GM23338 (cell line): Measurements from ENCODE around the gene AQP1. TPM values are rescaled to one million over a fixed set of nuclear protein-coding genes. Genes with fewer than 3 reads are reported as not detected.

Source experiments
- ATAC-seq: fragments of 200-7000 bp; cut with Tn5 transposase; 3 replicates; pipeline ENCODE4 v1.9.1; 2020
- DNase-seq: peaks from one replicate; pipeline ENCODE4 v3.0.0-alpha.2; 2015; ENCODE audit warnings: low spot score
- H2AFZ ChIP-seq: fragments of 200-600 bp; sonication (generic); 2 replicates; pipeline ENCODE4 v1.8.0; 2016; ENCODE audit warnings: antibody characterized with exemption, mild to moderate bottlenecking, moderate library complexity
- H3F3A ChIP-seq: fragments of 200-600 bp; sonication (generic); replicated peaks from 2 replicates; pipeline ENCODE4 v1.8.0; 2017; ENCODE audit warnings: antibody characterized with exemption, mixed run types, low read depth
- H3K27ac ChIP-seq: fragments of 200-600 bp; sonication (generic); 2 replicates; pipeline ENCODE4 v1.6.1; 2016; ENCODE audit warnings: low read depth
- H3K27me3 ChIP-seq: fragments of 200-600 bp; sonication (generic); 2 replicates; pipeline ENCODE4 v1.8.0; 2016; ENCODE audit warnings: mild to moderate bottlenecking, mixed run types, moderate library complexity; ENCODE audit not compliant: insufficient read depth
- H3K36me3 ChIP-seq: fragments of 200-600 bp; sonication (generic); 2 replicates; pipeline ENCODE4 v1.8.0; 2016; ENCODE audit warnings: mild to moderate bottlenecking; ENCODE audit not compliant: insufficient read depth
- H3K4me1 ChIP-seq: fragments of 200-600 bp; sonication (generic); 2 replicates; pipeline ENCODE4 v1.8.0; 2016; ENCODE audit warnings: mild to moderate bottlenecking, moderate library complexity; ENCODE audit not compliant: insufficient read depth
- H3K4me2 ChIP-seq: fragments of 200-600 bp; sonication (generic); 2 replicates; pipeline ENCODE4 v1.7.1; 2017; ENCODE audit warnings: mixed run types
- H3K4me3 ChIP-seq: fragments of 200-600 bp; sonication (generic); 2 replicates; pipeline ENCODE4 v1.6.1; 2016; ENCODE audit warnings: mixed run types
- H3K79me2 ChIP-seq: fragments of 200-600 bp; sonication (generic); replicated peaks from 2 replicates; pipeline ENCODE4 v1.8.0; 2017; ENCODE audit warnings: mild to moderate bottlenecking; ENCODE audit not compliant: insufficient read depth
- H3K9me2 ChIP-seq: fragments of 200-600 bp; sonication (generic); 2 replicates; pipeline ENCODE4 v1.8.0; 2017; ENCODE audit not compliant: insufficient read depth
- H4K20me1 ChIP-seq: fragments of 200-600 bp; sonication (generic); replicated peaks from 2 replicates; pipeline ENCODE4 v1.8.0; 2017; ENCODE audit warnings: mild to moderate bottlenecking; ENCODE audit not compliant: insufficient read depth
- H3K27ac Mint-ChIP-seq: 2 replicates; pipeline ENCODE4 v1.8.0; 2020; ENCODE audit warnings: inconsistent platforms, mild to moderate bottlenecking, moderate library complexity, mixed read lengths
- H3K27me3 Mint-ChIP-seq: 3 replicates; pipeline ENCODE4 v1.8.0; 2022; ENCODE audit warnings: low read depth, mild to moderate bottlenecking, moderate library complexity, mixed read lengths, inconsistent platforms; ENCODE audit not compliant: insufficient read depth, poor library complexity
- H3K36me3 Mint-ChIP-seq: 3 replicates; pipeline ENCODE4 v1.8.0; 2021; ENCODE audit warnings: low read depth, mild to moderate bottlenecking, inconsistent platforms, moderate library complexity, mixed read lengths
- H3K4me1 Mint-ChIP-seq: 3 replicates; pipeline ENCODE4 v1.8.0; 2020; ENCODE audit warnings: mild to moderate bottlenecking, inconsistent platforms, mixed read lengths
- H3K4me3 Mint-ChIP-seq: 3 replicates; pipeline ENCODE4 v1.8.0; 2021; ENCODE audit warnings: moderate library complexity, mild to moderate bottlenecking, inconsistent platforms, mixed read lengths
- H3K9me3 Mint-ChIP-seq: 3 replicates; pipeline ENCODE4 v1.8.0; 2020; ENCODE audit warnings: moderate library complexity, mild to moderate bottlenecking, inconsistent platforms, mixed read lengths
- CREB1 ChIP-seq: fragments of 250-450 bp; sonication (Bioruptor Pico); IDR thresholded peaks from 2 replicates; pipeline ENCODE4 v1.5.0; 2020; ENCODE audit warnings: low read depth, mild to moderate bottlenecking, moderate library complexity
- EZH2 ChIP-seq: fragments of 200-600 bp; sonication (generic); IDR thresholded peaks from one replicate; pipeline ENCODE4 v1.8.0; 2017; ENCODE audit warnings: antibody characterized with exemption, mild to moderate bottlenecking, low read depth; ENCODE audit not compliant: unreplicated experiment
- EZH2phosphoT487 ChIP-seq: fragments of 200-600 bp; sonication (generic); IDR thresholded peaks from one replicate; pipeline ENCODE4 v1.8.1; 2018; ENCODE audit warnings: antibody characterized with exemption; ENCODE audit not compliant: unreplicated experiment
- NANOG ChIP-seq: IDR thresholded peaks from 2 replicates; pipeline ENCODE4 v1.6.1; 2016; ENCODE audit warnings: antibody characterized with exemption, borderline replicate concordance
- POLR2AphosphoS5 ChIP-seq: IDR thresholded peaks from 2 replicates; pipeline ENCODE4 v1.6.1; 2016; ENCODE audit warnings: antibody characterized with exemption, low read depth
- ZNF114 ChIP-seq: fragments of 250-450 bp; sonication (Bioruptor Pico); IDR thresholded peaks from 2 replicates; pipeline ENCODE4 v1.5.0; 2020; ENCODE audit warnings: mild to moderate bottlenecking, moderate library complexity
- ZNF331 ChIP-seq: fragments of 250-450 bp; sonication (Bioruptor Pico); IDR thresholded peaks from 2 replicates; pipeline ENCODE4 v1.5.0; 2020; ENCODE audit warnings: low read depth, mild to moderate bottlenecking, moderate library complexity
- polyA plus RNA-seq: library from polyadenylated mRNA; unstranded; fragments of >200 nt; fragmentation: Nextera tagmentation; extraction: Ambion mirVana; gene quantifications from 2 replicates; pipeline ENCODE4 v1.2.1, GENCODE V29; 2016
- total RNA-seq: library from RNA; depleted of rRNA; stranded (reverse); fragments of >200 nt; shearing (Covaris generic); gene quantifications from 2 replicates; pipeline ENCODE4 v1.2.3, GENCODE V29; 2014
- TF ChIP-seq, protein P1 (sequence below): fragments of 250-450 bp; sonication (Bioruptor Pico); IDR thresholded peaks from 2 replicates; pipeline ENCODE4 v1.5.0; 2020; ENCODE audit warnings: mild to moderate bottlenecking, moderate library complexity
- TF ChIP-seq, protein P2 (sequence below): IDR thresholded peaks from one replicate; pipeline ENCODE4 v1.6.1; 2018; ENCODE audit warnings: antibody characterized with exemption; ENCODE audit not compliant: unreplicated experiment

AQP1 gene
- total and polyA plus RNA-seq, 2 experiments from 2014 or later: 0.28 TPM; not detected in 1

DNA sequence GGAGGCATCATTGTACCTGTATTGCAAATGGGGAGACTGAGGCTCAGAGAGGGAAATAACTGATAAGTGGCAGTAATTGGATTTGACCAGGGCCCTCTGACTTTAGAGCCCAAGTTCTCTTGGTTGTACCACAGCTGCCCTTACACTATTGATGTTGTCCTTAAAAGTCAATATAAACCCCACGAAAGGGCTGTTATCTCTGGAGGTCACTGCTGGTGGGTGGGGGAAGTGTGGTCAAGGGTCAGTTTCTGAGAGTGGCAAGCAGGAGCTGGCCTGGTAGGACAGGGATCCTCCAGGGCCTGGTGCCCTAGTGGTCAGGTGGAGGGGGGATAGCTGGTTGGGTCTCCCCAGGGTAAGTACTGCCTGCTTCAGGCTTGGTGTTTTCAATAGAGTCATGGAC, 44.2 kb upstream of the AQP1 start:
- no peak overlapping the region for H2AFZ ChIP-seq
- Mint-ChIP-seq H3K4me3 (no peak overlapping the region), H3K27me3 (peaks cover 7% of the 10 kb centered on the region), H3K4me1 (no peaks in the 10 kb centered on the region), H3K36me3 (no peaks in the 10 kb centered on the region), H3K9me3 (no peaks in the 10 kb centered on the region), H3K27ac (no peak overlapping the region)
- no peaks in the 10 kb centered on the region for H3K4me1 ChIP-seq
- H3K4me2 ChIP-seq: no peak overlapping the region
- H3F3A ChIP-seq: no peaks in the 10 kb centered on the region
- H3K27me3 ChIP-seq: no peaks in the 10 kb centered on the region
- H3K27ac ChIP-seq: no peak overlapping the region
- DNase-seq (no peak), ATAC-seq (no peak)
- no peaks in the 10 kb centered on the region for H4K20me1 ChIP-seq
- no peaks in the 10 kb centered on the region for H3K36me3 ChIP-seq
- no peaks in the 10 kb centered on the region for H3K79me2 ChIP-seq
- no peaks in the 10 kb centered on the region for H3K9me2 ChIP-seq
- no peak overlapping the region for H3K4me3 ChIP-seq
- TF ChIP-seq CREB1 (CRISPR knock-in tag) (no peak), EZH2 (no peak), EZH2phosphoT487 (no peak), POLR2AphosphoS5 (no peak), NANOG (no peak), ZNF114 (CRISPR knock-in tag) (no peak), ZNF331 (CRISPR knock-in tag) (no peak)
- TF ChIP-seq, protein P1, sequence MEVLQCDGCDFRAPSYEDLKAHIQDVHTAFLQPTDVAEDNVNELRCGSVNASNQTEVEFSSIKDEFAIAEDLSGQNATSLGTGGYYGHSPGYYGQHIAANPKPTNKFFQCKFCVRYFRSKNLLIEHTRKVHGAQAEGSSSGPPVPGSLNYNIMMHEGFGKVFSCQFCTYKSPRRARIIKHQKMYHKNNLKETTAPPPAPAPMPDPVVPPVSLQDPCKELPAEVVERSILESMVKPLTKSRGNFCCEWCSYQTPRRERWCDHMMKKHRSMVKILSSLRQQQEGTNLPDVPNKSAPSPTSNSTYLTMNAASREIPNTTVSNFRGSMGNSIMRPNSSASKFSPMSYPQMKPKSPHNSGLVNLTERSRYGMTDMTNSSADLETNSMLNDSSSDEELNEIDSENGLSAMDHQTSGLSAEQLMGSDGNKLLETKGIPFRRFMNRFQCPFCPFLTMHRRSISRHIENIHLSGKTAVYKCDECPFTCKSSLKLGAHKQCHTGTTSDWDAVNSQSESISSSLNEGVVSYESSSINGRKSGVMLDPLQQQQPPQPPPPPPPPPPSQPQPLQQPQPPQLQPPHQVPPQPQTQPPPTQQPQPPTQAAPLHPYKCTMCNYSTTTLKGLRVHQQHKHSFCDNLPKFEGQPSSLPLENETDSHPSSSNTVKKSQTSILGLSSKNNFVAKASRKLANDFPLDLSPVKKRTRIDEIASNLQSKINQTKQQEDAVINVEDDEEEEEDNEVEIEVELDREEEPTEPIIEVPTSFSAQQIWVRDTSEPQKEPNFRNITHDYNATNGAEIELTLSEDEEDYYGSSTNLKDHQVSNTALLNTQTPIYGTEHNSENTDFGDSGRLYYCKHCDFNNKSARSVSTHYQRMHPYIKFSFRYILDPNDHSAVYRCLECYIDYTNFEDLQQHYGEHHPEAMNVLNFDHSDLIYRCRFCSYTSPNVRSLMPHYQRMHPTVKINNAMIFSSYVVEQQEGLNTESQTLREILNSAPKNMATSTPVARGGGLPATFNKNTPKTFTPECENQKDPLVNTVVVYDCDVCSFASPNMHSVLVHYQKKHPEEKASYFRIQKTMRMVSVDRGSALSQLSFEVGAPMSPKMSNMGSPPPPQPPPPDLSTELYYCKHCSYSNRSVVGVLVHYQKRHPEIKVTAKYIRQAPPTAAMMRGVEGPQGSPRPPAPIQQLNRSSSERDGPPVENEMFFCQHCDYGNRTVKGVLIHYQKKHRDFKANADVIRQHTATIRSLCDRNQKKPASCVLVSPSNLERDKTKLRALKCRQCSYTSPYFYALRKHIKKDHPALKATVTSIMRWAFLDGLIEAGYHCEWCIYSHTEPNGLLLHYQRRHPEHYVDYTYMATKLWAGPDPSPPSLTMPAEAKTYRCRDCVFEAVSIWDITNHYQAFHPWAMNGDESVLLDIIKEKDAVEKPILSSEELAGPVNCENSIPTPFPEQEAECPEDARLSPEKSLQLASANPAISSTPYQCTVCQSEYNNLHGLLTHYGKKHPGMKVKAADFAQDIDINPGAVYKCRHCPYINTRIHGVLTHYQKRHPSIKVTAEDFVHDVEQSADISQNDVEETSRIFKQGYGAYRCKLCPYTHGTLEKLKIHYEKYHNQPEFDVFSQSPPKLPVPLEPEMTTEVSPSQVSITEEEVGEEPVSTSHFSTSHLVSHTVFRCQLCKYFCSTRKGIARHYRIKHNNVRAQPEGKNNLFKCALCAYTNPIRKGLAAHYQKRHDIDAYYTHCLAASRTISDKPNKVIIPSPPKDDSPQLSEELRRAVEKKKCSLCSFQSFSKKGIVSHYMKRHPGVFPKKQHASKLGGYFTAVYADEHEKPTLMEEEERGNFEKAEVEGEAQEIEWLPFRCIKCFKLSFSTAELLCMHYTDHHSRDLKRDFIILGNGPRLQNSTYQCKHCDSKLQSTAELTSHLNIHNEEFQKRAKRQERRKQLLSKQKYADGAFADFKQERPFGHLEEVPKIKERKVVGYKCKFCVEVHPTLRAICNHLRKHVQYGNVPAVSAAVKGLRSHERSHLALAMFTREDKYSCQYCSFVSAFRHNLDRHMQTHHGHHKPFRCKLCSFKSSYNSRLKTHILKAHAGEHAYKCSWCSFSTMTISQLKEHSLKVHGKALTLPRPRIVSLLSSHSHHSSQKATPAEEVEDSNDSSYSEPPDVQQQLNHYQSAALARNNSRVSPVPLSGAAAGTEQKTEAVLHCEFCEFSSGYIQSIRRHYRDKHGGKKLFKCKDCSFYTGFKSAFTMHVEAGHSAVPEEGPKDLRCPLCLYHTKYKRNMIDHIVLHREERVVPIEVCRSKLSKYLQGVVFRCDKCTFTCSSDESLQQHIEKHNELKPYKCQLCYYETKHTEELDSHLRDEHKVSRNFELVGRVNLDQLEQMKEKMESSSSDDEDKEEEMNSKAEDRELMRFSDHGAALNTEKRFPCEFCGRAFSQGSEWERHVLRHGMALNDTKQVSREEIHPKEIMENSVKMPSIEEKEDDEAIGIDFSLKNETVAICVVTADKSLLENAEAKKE: no peak
- TF ChIP-seq, protein P2, sequence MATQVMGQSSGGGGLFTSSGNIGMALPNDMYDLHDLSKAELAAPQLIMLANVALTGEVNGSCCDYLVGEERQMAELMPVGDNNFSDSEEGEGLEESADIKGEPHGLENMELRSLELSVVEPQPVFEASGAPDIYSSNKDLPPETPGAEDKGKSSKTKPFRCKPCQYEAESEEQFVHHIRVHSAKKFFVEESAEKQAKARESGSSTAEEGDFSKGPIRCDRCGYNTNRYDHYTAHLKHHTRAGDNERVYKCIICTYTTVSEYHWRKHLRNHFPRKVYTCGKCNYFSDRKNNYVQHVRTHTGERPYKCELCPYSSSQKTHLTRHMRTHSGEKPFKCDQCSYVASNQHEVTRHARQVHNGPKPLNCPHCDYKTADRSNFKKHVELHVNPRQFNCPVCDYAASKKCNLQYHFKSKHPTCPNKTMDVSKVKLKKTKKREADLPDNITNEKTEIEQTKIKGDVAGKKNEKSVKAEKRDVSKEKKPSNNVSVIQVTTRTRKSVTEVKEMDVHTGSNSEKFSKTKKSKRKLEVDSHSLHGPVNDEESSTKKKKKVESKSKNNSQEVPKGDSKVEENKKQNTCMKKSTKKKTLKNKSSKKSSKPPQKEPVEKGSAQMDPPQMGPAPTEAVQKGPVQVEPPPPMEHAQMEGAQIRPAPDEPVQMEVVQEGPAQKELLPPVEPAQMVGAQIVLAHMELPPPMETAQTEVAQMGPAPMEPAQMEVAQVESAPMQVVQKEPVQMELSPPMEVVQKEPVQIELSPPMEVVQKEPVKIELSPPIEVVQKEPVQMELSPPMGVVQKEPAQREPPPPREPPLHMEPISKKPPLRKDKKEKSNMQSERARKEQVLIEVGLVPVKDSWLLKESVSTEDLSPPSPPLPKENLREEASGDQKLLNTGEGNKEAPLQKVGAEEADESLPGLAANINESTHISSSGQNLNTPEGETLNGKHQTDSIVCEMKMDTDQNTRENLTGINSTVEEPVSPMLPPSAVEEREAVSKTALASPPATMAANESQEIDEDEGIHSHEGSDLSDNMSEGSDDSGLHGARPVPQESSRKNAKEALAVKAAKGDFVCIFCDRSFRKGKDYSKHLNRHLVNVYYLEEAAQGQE: no peak
